Measurements from ENCODE around the gene PRAC2.

The PRAC2 gene

GRCh38 chr17:48720266-48721008, 2.5 kb upstream of the PRAC2 start:
- DNase-seq (ENCODE audit: low spot score): no peak

DNA sequence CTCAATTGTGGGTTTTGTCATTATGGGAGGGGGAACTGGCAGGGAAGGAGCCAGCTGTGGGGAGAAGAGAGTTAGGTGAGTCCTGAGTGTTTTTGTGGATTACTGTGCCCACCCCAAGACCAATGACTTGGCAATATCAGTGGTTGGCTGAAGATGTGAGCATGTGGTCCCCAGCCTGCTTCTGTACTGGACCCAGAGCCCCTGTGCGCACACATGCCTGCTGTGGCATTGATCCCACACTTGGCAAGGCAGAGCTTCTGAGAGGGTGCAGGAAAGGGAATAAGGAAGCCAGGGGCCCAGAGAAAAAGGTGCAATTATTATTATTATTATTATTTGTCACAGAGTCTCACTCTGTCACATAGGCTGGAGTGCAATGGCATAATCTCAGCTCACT, 2.0 kb upstream of the PRAC2 start:
- DNase-seq (ENCODE audit: low spot score): no peak

- DNase-seq (ENCODE audit: low spot score): no peak
Observed at GRCh38 chr17:48722201-48722907, 631 bp upstream of the PRAC2 start, which contains the start of gene PRAC1. Gene PRAC1 (minus strand): TSS chr17:48722518. CDS start chr17:48722392, 126 bp downstream.

GRCh38 chr17:48723423-48724250, 652 bp downstream of the PRAC2 start:
- no peak for DNase-seq (ENCODE audit: low spot score)

GRCh38 chr17:48724251-48725003, 1.4 kb downstream of the PRAC2 start:
- peak; percentile 93 for DNase-seq (ENCODE audit: low spot score)

- DNase-seq (ENCODE audit: low spot score): no peak
Observed at GRCh38 chr17:48725004-48725287, 2.0 kb downstream of the PRAC2 start.

DNA sequence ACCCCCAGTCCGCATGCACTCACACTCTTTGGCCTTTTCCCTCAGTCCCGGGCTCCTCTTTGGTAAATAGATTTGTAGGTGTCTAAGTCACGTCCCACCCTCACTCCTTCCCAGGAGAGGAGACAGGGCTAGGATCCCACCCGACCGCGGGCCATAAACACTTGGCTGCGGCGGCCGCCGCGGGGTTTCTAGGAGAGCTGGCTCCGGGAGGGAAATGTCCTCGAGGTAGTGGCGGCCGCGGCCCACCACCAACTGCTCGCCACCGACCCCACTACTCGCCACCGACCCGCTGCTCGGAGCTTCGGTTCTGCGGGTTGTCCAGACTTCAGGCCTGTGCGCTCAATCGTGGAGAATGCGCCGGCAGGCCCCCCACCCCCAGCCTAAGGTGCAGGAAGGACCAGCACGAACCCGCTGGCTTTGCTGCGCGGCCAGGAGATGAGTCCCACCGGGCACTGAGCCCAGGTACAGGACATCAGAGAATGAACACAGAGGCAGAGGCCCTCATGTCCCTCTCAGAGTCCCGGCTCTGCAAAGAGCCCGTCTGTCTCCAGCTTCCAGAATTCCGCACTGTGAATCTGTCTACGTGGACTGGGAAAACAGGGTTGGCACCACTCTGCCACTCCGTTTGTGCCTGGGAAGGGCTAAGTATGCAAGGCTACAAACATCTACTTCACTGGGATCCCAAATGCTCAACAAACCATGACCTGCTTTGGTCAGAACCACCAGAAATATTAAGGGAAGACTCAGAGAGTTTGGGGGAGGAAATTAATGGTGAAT, 2.5 kb downstream of the PRAC2 start:
- DNase-seq (ENCODE audit: low spot score): no peak

DNA sequence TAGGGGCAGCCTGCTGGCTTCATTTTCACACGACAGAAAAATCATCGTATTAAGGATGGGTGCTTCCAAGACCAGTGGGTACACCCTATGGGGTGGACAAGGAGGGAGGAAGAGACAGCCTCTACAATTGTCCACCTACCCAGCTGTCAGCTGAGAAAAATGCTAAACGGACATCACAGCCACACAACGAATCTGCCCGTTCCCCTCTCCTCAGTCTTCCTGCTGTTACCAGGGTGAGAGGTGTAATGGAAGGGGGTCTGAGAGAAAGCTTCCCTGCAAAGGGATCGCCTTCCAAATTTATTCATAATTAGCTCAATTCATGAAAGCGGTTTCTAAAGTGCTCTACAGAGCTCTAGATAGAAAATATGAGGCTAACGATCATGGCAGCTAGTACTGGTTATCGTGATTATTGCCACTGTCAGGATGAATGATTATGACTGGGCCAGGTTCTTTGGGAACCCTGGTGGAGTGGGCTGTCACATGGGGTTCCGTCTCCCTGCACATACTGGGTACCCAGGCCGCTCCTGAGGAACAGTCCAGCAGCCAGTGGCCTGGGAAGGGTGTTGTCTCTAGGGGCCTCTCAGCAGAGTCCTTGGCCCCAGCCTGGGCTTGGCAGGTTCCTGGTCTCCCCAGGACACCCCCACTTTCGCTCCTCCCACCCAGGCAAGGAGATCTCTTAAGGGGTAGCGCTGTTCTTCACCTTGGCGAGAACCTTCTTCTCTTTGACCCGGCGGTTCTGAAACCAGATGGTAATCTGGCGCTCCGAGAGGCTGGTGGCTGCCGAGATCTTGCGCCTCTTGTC, 3.3 kb downstream of the PRAC2 start:
- no peak for DNase-seq (ENCODE audit: low spot score)

DNA sequence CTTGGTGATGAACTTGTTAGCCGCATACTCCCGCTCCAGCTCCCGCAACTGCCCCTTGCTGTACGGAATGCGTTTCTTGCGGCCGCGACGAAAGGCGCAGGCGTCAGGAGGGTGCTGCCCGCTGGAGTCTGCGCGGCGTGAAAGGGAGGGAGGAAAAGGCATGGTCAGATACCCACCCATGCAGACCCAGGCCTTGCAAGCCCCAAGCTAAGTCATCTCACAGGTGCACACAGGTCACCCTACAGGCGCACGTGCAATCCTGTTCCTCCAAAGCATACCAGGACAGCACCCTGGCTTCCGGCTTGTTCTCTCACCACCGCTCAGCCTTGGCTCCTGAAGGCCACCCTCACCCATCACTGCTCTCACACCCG, 3.9 kb downstream of the PRAC2 start:
- no peak for DNase-seq (ENCODE audit: low spot score)

DNA sequence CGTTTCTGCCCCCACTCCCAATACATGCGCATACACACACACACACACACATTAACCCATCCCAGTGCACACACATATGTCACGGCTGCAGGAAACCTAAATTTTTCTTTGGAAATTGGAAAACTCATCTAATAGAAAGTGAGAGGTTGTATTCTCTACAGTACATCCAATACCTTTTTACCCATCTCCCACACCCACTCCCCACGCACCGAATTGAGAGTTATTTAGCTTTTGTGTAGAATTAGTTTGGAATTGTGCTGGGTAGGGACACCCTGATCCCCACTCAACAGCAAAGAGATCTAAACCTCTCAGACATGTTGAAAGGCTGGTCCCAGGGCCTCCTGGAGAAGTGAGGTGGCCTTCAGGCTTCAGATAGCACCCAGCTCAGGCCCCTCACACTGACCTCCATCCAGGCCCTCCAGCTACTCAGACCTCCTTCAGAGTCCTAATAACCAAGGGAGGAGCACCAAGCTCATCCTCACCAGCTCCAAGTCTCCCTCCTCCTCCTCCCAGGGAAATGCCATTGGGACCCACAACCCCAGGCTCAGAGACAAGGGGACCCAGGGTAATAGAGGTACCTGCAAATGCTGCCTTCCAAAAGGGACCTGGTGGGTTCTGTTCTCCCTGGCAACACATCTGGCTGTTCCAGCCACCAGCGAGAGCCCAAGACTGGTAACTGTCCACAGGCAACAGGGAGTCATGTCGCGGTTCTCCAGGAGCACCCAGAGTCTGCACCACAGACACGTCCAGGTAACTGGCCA, 4.6 kb downstream of the PRAC2 start:
- no peak for DNase-seq (ENCODE audit: low spot score)

GRCh38 chr17:48728232-48729231, 5.5 kb downstream of the PRAC2 start, which contains the start of gene HOXB13:
Gene HOXB13 (minus strand): TSS chr17:48728750. CDS start chr17:48728593, 157 bp downstream.
- DNase-seq (ENCODE audit: low spot score): peak; percentile 77

DNA sequence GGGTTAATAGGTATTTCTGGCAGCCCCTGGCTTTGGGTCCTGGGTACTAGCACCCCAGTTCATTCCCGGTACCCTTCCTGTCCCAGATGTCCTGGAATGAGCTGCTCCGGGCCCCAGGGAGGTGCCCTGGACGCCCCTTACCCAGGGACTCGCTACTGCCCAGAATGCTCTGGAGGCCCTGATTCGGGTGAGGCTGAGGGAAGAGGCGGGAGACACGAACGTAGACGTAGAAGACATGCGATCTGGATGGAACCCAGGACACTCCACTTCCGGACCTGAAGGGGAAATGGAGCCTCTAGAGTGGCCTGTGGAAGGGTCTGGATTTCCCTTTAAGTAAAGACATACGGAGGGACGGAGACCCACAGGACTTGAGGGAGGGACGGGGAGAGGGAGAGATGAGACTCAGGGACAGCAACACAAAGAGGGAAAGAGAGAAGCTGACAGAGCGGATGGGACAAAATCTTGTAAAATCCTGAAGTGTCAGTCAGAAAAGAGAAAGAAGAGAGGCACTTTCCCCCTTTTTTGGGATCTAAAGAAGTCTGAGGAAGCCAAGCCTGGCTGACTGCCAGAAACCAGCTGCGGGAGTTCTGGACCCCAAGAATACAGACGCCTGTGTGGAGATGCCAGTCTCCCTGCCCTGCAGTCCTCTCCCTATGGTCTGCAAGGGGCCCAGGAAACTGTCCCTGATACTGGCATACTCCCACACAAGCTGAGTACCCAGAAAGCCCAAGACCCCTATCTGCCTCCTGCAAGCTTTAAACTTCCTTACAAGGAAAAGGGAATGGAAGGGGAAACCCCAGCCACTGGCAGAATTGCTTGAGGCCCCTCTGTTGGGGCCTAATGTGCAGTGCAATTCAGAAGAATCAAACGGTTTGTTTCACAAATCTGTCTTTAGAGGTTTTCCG, 6.6 kb downstream of the PRAC2 start:
- no peak for DNase-seq (ENCODE audit: low spot score)

DNA sequence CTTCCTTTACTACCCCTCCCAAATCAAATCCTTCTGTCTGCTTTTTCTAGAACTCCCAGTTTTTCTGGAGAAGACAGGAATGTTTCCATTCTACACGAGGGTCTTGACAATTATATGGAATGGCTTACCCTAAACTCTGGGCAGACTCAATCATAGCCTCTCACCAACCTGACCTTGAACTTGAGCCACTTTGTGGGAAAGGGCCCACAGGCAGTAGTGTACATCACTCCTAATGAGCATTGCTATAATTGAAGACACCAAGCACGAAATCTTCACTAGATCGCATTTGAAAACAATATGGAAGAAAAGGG, 7.2 kb downstream of the PRAC2 start:
- DNase-seq (ENCODE audit: low spot score): no peak

DNA sequence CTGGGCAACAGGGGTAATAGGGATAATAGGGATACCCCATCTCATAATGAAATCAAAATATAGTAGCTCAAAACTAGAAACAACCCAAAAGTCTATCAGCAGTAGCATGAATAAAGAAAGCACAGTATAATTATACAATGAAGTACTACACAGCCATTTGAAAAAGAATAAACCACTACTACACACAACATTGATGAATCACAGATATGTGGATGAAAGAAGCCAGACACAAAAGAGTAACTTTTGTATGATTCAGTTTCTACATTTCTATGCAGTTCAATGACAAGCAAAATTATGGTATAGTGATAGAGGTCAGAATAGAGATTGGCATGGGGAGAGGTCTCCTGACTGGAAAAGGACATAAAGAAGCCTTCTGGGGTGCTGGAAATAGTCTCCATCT, 8.4 kb downstream of the PRAC2 start:
- DNase-seq (ENCODE audit: low spot score): no peak

GRCh38 chr17:48732688-48733629, 10.0 kb downstream of the PRAC2 start:
- no peak for DNase-seq (ENCODE audit: low spot score)

- DNase-seq (ENCODE audit: low spot score): no peak
Observed at GRCh38 chr17:48733632-48734328, 10.8 kb downstream of the PRAC2 start.
